Activated B cell treated with CpG ODN at 0.5 μM for 24 hours (primary cell): ENCODE results near the gene SAMD4A. TPM values are rescaled to one million over a fixed set of nuclear protein-coding genes. Genes with fewer than 3 reads are reported as not detected.
"Not testable (repeated sequence)": the region's sequence is repeated elsewhere in the genome, so short reads cannot be mapped to it uniquely, and the experiment has no call there.

ENCODE experiments used
- ATAC-seq: fragments of 200-7000 bp; cut with Tn5 transposase; one replicate; pipeline ENCODE4 v1.10.0; 2021; ENCODE audit warnings: low read depth, mild to moderate bottlenecking, moderate library complexity
- CTCF ChIA-PET: fragments of 350-600 bp; sonication (Branson Sonifier 250); formaldehyde crosslinking; loops from one replicate; lab custom pipeline; 2021; ENCODE audit warnings: antibody characterized with exemption; lab: Charles Lee
- POLR2A ChIA-PET: fragments of 350-600 bp; sonication (Branson Sonifier 250); formaldehyde crosslinking; loops from one replicate; lab custom pipeline; 2021; ENCODE audit warnings: antibody characterized with exemption; lab: Charles Lee
- DNase-seq: peaks from one replicate; pipeline ENCODE4 v3.0.0; 2022
- H3K27ac Mint-ChIP-seq: one replicate; pipeline ENCODE4 v1.8.0; 2020; ENCODE audit warnings: mixed read lengths
- H3K27me3 Mint-ChIP-seq: one replicate; pipeline ENCODE4 v1.8.0; 2021; ENCODE audit warnings: mixed read lengths
- H3K36me3 Mint-ChIP-seq: one replicate; pipeline ENCODE4 v1.8.0; 2021; ENCODE audit warnings: low read depth, mixed read lengths
- H3K4me1 Mint-ChIP-seq: one replicate; pipeline ENCODE4 v1.8.0; 2021; ENCODE audit warnings: mixed read lengths
- H3K4me3 Mint-ChIP-seq: one replicate; pipeline ENCODE4 v1.8.0; 2020; ENCODE audit warnings: mild to moderate bottlenecking, mixed read lengths
- H3K9me3 Mint-ChIP-seq: one replicate; pipeline ENCODE4 v1.8.0; 2020; ENCODE audit warnings: mixed read lengths
- CTCF ChIP-seq: fragments of 200-600 bp; IDR thresholded peaks from one replicate; pipeline ENCODE4 v1.8.0; 2022; ENCODE audit warnings: antibody characterized with exemption, mild to moderate bottlenecking
- intact Hi-C: fragments of 100-400 bp; cut with micrococcal nuclease; formaldehyde crosslinking; loops from one replicate; pipeline ENCODE4 v1.15.1; 2024
- total RNA-seq: library from RNA; stranded (reverse); gene quantifications from 2 replicates; pipeline ENCODE4 v1.2.3, GENCODE V29; 2022

SAMD4A gene
- total RNA-seq, 1 donor from 2014 or later: 8.7 TPM

GRCh38 chr14:54797986-54798385 lies 231.1 kb downstream of the SAMD4A start:
- ATAC-seq: no peak
- DNase-seq: no peak
- Mint-ChIP-seq H3K36me3 (no peaks in the 10 kb centered on the region), H3K4me1 (no peaks in the 10 kb centered on the region), H3K4me3 (no peak overlapping the region), H3K9me3 (peaks cover 5% of the 10 kb centered on the region), H3K27ac (no peak overlapping the region), H3K27me3 (peaks cover 15% of the 10 kb centered on the region)
- no peak for TF ChIP-seq CTCF
- ChIA-PET CTCF (no interaction called here), POLR2A (no interaction called here)
- intact Hi-C loops: no loop called here

DNA sequence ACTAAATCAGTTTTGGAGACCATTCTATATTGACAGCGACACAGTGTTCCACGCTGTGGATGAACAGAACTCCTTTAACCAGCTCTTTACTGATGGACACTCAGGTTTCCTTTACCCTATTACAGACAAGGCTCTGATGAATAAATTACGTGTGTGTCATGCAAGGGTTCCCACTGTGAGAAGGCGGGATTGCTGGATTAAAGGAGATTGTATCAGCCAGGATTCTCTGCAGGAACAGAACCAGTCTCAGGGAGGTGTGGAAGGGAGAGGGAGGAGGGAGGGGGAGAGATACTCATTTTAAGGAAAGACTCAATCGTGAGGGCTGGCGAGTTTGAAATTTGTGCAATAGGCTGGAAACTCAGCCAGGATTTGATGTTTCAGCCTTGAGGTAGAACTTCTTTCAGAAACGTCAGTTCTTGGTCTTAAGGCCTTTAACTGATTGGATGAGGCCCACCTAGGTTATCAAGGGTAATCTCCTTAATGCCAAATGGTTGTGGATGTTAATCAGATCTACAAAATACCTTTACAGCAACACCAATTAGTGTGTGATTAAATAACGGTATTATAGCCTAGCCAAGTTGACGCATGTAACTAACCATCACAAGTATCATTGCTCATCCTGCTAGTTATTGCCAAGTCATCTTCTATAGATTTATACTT lies 231.7 kb downstream of the SAMD4A start:
- ATAC-seq (no peak), DNase-seq (no peak)
- intact Hi-C loops: no loop called here
- peaks cover 5% of the 10 kb centered on the region for H3K9me3 Mint-ChIP-seq
- no peak overlapping the region for H3K4me3 Mint-ChIP-seq
- H3K36me3 Mint-ChIP-seq: no peaks in the 10 kb centered on the region
- no peaks in the 10 kb centered on the region for H3K4me1 Mint-ChIP-seq
- H3K27ac Mint-ChIP-seq: no peak overlapping the region
- no peak for TF ChIP-seq CTCF
- ChIA-PET POLR2A (no interaction called here), CTCF (no interaction called here)
- peaks cover 15% of the 10 kb centered on the region for H3K27me3 Mint-ChIP-seq

DNA sequence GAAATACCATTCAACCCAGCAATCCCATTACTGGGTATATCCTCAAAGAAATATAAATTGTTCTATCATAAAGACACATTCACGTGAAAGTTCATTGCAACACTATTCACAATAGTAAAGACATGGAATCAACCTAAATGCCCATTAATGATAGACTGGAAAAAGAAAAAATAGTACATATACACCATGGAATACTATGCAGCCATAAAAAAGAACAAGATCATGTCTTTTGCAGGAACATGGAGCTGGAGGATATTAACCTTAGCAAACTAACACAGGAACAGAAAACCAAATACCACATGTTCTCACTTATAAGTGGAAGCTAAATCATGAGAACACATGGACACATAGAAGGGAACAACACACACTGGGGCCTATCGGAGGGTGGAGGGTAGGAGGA lies 234.6 kb downstream of the SAMD4A start:
- intact Hi-C loops, H3K27ac Mint-ChIP-seq, POLR2A ChIA-PET, H3K4me1 Mint-ChIP-seq, ATAC-seq, H3K4me3 Mint-ChIP-seq, H3K9me3 Mint-ChIP-seq, DNase-seq, H3K36me3 Mint-ChIP-seq: not testable (repeated sequence)
- peaks cover 18% of the 10 kb centered on the region for H3K27me3 Mint-ChIP-seq
- CTCF ChIA-PET: interaction anchor here (1.6 kb wide), 1 partner anchor 28 kb away, joined by 6 read pairs; no protein-coding TSS in a partner anchor

- Mint-ChIP-seq H3K36me3 (no peaks in the 10 kb centered on the region), H3K4me1 (peaks cover 6% of the 10 kb centered on the region), H3K27ac (no peak overlapping the region), H3K4me3 (no peak overlapping the region), H3K9me3 (peaks cover 5% of the 10 kb centered on the region), H3K27me3 (peaks cover 18% of the 10 kb centered on the region)
- DNase-seq (no peak), ATAC-seq (no peak)
- ChIA-PET CTCF (interaction anchor here (0.8 to 4.8 kb wide), 3 partner anchors 28 to 239 kb away, joined by 4 to 40 read pairs (median 4); no protein-coding TSS in a partner anchor), POLR2A (no interaction called here)
- TF ChIP-seq CTCF: no peak
- intact Hi-C loops: no loop called here
Measured at GRCh38 chr14:54803396-54803795, 236.5 kb downstream of the SAMD4A start.

DNA sequence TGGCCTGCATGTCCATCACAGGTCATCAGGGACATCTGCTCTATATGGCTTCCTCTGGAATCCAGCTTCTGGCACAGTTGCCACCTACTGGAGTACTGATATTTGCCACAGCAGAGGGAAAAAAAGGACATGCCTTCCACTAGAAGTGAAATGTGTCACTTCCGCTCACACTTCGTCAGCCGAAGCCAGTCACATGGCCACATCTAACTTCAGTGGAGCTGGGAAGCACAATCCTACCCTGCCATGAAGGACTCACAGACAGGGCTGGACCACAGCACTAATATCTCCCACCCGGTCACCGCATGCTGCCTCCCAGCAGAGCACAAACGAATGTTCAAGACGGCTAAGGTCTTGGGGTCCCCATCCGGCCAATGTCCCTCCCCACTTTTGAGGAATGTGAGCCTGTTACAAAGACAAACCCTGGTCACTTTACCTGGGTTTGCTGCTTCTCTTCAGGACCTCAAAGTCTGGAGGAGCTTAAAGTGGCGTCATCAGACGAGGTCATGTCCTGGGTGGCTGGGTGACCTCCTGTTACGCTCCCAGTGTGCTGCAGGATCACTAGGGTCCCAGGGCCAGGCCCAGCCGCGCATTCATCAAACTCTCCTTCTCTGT lies 237.1 kb downstream of the SAMD4A start:
- Mint-ChIP-seq H3K4me3 (no peak overlapping the region), H3K9me3 (peaks cover 5% of the 10 kb centered on the region), H3K4me1 (peaks cover 6% of the 10 kb centered on the region), H3K36me3 (no peaks in the 10 kb centered on the region), H3K27me3 (peaks cover 18% of the 10 kb centered on the region), H3K27ac (no peak overlapping the region)
- intact Hi-C loops: no loop called here
- ChIA-PET POLR2A (no interaction called here), CTCF (interaction anchor here (0.8 to 4.8 kb wide), 5 partner anchors 21 to 242 kb away, joined by 4 to 40 read pairs (median 4); no protein-coding TSS in a partner anchor)
- no peak for DNase-seq
- TF ChIP-seq CTCF: no peak
- ATAC-seq: no peak
